ENCODE results near the gene MTM1.

The MTM1 gene

GRCh38 chrX:150696866-150697265 is 128.4 kb downstream of the MTM1 start:
- TF ChIP-seq ZFP30 (CRISPR knock-in tag; IDR thresholded peaks at IDR 0.05) (no peak), ZNF70 (CRISPR knock-in tag; IDR thresholded peaks at IDR 0.05) (no peak), BACH2 (CRISPR knock-in tag; IDR thresholded peaks at IDR 0.05; ENCODE audit: borderline replicate concordance) (no peak), ZC3H10 (CRISPR knock-in tag; IDR thresholded peaks at IDR 0.05) (no peak), TOX (CRISPR knock-in tag; IDR thresholded peaks at IDR 0.05; ENCODE audit: borderline replicate concordance) (no peak), TSHZ2 (CRISPR knock-in tag; IDR thresholded peaks at IDR 0.05) (no peak), SNAI2 (CRISPR knock-in tag; IDR thresholded peaks at IDR 0.05) (no peak), PPARA (CRISPR knock-in tag; IDR thresholded peaks at IDR 0.05; ENCODE audit: borderline replicate concordance) (no peak), CSDC2 (CRISPR knock-in tag; IDR thresholded peaks at IDR 0.05) (no peak), ZFP3 (CRISPR knock-in tag; IDR thresholded peaks at IDR 0.05) (no peak), ZNF565 (CRISPR knock-in tag; conservative IDR thresholded peaks at IDR 0.05; ENCODE audit: low read depth) (no peak), TCF4 (CRISPR knock-in tag; IDR thresholded peaks at IDR 0.05; ENCODE audit: borderline replicate concordance) (no peak), ZNF8 (CRISPR knock-in tag; IDR thresholded peaks at IDR 0.05) (no peak), GLIS3 (CRISPR knock-in tag; IDR thresholded peaks at IDR 0.05) (no peak), ISL1 (CRISPR knock-in tag; IDR thresholded peaks at IDR 0.05) (no peak)
- TF ChIP-seq, protein P1, sequence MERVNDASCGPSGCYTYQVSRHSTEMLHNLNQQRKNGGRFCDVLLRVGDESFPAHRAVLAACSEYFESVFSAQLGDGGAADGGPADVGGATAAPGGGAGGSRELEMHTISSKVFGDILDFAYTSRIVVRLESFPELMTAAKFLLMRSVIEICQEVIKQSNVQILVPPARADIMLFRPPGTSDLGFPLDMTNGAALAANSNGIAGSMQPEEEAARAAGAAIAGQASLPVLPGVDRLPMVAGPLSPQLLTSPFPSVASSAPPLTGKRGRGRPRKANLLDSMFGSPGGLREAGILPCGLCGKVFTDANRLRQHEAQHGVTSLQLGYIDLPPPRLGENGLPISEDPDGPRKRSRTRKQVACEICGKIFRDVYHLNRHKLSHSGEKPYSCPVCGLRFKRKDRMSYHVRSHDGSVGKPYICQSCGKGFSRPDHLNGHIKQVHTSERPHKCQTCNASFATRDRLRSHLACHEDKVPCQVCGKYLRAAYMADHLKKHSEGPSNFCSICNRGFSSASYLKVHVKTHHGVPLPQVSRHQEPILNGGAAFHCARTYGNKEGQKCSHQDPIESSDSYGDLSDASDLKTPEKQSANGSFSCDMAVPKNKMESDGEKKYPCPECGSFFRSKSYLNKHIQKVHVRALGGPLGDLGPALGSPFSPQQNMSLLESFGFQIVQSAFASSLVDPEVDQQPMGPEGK (CRISPR knock-in tag; IDR thresholded peaks at IDR 0.05; ENCODE audit: borderline replicate concordance): no peak
- no peak for ATAC-seq

- ATAC-seq: no peak
- TF ChIP-seq, protein P1 (CRISPR knock-in tag; IDR thresholded peaks at IDR 0.05; ENCODE audit: borderline replicate concordance): no peak
- TF ChIP-seq CSRNP3 (CRISPR knock-in tag; IDR thresholded peaks at IDR 0.05) (no peak), CREB5 (CRISPR knock-in tag; IDR thresholded peaks at IDR 0.05; ENCODE audit: low read depth) (no peak), SNAI2 (CRISPR knock-in tag; IDR thresholded peaks at IDR 0.05) (no peak), TCF4 (CRISPR knock-in tag; IDR thresholded peaks at IDR 0.05; ENCODE audit: borderline replicate concordance) (no peak), CSDC2 (CRISPR knock-in tag; IDR thresholded peaks at IDR 0.05) (no peak), ZC3H10 (CRISPR knock-in tag; IDR thresholded peaks at IDR 0.05) (no peak), PPARA (CRISPR knock-in tag; IDR thresholded peaks at IDR 0.05; ENCODE audit: borderline replicate concordance) (no peak), BACH2 (CRISPR knock-in tag; IDR thresholded peaks at IDR 0.05; ENCODE audit: borderline replicate concordance) (no peak), ZFP3 (CRISPR knock-in tag; IDR thresholded peaks at IDR 0.05) (no peak), OSR1 (CRISPR knock-in tag; IDR thresholded peaks at IDR 0.05) (no peak), ZNF70 (CRISPR knock-in tag; IDR thresholded peaks at IDR 0.05) (no peak), TOX (CRISPR knock-in tag; IDR thresholded peaks at IDR 0.05; ENCODE audit: borderline replicate concordance) (no peak), RARB (CRISPR knock-in tag; IDR thresholded peaks at IDR 0.05) (no peak), ZNF565 (CRISPR knock-in tag; conservative IDR thresholded peaks at IDR 0.05; ENCODE audit: low read depth) (no peak), GLIS3 (CRISPR knock-in tag; IDR thresholded peaks at IDR 0.05) (no peak)
- TF ChIP-seq, protein P2, sequence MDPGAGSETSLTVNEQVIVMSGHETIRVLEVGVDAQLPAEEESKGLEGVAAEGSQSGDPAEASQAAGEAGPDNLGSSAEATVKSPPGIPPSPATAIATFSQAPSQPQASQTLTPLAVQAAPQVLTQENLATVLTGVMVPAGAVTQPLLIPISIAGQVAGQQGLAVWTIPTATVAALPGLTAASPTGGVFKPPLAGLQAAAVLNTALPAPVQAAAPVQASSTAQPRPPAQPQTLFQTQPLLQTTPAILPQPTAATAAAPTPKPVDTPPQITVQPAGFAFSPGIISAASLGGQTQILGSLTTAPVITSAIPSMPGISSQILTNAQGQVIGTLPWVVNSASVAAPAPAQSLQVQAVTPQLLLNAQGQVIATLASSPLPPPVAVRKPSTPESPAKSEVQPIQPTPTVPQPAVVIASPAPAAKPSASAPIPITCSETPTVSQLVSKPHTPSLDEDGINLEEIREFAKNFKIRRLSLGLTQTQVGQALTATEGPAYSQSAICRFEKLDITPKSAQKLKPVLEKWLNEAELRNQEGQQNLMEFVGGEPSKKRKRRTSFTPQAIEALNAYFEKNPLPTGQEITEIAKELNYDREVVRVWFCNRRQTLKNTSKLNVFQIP (CRISPR knock-in tag; IDR thresholded peaks at IDR 0.05; ENCODE audit: borderline replicate concordance, low read depth): no peak
Observed at GRCh38 chrX:150697641-150698040, 129.2 kb downstream of the MTM1 start.
